GM18858 (cell line): Measurements from ENCODE around the gene RLN1.
"Not testable (repeated sequence)": the region's sequence is repeated elsewhere in the genome, so short reads cannot be mapped to it uniquely, and the experiment has no call there.

ENCODE experiments used
- ATAC-seq: cut with Tn5 transposase; IDR thresholded peaks from one replicate; pipeline ENCODE4 v1.9.1; 2021; ENCODE audit not compliant: unreplicated experiment

Gene RLN1

DNA sequence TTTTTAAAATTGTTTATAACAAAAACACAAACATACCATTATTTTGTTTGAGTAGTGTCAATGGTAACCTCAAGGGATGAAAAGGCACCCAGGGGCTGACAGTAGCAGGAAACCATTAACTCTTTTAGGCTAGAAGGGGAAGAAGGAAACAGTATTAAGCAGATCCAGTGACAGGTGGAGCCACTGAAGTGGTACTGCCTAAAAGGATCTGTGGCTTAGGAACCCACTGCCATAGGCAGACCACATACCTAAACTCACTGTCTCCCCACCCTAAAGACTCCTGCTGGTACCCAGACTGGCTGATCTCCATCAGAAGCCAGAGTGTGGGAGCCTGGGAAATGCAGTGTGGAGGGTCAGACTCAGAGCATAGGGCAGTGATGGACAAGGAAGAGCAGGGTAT lies 13.5 kb downstream of the RLN1 start:
- ATAC-seq, result no peak

DNA sequence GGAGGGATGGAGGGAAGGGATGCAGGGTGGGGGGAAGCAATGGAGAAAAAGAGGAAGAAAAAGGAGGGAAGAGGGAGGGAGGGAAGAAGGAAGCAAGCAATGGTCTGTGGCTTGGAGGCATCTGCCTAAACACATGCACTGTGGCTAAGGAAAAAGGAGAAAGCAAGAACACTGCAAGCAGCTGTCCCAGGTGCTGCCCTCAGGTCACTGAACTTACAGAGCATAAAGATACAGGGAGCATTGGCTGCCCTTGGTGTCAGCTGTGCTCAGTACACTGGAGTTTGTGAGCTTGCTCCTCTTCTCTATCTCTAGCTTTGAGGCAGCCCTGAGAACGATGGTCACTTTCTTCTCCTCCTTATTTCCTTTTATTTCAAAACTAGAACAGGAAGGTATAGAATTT lies 18.1 kb downstream of the RLN1 start:
- not testable (repeated sequence) for ATAC-seq

DNA sequence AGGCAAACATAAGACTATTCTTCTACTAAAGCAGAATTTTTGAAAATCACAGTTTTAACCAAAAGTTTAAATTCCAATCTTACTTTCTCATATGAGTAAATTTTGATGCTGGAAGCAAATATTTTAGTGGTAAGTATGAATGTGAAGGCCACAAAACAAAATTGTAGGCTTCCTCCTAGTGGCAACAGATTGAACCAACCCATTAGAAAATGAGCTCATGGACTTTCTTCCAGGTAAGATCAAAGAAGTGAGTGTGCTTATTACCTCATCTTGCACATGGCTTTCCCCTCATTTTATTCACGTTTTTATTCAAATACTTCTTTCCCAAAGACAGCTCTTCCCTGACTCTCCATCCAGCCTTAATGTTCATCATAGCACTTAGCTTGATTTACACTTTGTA lies 18.6 kb downstream of the RLN1 start:
- no peak for ATAC-seq

DNA sequence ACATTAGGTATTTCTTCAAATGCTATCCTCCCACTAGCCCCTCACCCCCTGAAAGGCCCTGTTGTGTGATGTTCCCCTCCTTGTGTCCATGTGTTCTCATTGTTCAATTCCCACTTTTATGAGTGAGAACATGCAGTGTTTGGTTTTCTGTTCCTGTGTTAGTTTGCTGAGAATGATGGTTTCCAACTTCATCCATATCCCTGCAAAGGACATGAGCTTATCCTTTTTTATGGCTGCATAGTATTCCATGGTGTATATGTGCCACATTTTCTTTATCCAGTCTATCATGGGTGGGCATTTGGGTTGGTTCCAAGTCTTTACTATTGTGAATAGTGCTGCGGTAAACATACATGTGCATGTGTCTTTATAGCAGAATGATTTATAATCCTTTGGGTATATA lies 23.3 kb downstream of the RLN1 start:
- not testable (repeated sequence) for ATAC-seq

DNA sequence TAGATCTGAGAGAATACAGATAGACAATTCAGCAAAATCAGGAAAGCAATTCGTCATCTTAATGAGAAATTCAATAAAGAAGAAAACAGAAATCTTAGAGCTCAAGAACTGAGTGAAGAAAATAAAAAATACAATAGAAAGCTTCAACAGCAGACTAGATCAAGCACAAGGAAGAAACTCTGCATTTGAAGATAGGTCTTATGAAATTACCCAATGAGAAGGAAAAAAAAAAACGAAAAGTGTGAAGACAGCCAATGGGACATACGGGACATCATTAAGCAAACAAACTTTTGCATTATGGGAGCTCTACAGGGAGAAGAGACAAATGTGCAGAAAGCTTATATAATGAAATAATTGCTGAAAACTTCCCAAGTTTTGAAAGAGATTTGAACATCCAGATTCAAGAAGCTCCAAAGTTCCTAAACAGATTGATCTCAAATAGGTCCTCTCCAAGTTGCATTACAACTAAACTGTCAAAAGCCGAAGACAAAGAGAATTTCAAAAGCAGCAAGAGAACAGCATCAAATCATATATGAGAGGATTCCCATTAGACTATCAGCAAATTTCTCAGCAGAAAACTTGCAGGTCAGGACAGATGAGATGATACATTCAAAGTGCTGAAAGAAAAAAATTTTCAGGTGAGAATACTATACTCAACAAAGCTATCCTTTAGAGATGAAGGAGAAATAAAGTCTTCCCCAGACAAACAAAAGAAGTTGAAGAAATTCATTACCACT lies 24.3 kb downstream of the RLN1 start:
- ATAC-seq, result no peak

DNA sequence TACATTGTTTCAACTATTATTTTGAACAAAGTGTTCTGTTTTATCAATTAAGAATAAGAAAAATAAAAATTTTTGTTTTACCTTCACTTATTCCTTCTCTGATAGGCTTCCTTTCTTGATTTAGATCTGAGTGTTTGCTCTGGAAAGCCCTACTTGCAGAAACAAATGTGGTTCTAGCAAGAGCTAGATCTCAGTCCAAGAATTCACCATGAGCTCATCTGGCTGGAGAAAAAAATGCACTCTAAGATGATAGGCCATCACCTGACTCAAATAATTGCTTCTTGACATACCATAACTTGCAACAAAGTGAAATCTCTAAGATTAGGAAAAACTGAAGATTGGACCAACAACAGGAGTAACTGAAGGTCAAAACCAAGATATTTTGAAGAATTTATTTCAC lies 28.8 kb downstream of the RLN1 start:
- ATAC-seq, result no peak

DNA sequence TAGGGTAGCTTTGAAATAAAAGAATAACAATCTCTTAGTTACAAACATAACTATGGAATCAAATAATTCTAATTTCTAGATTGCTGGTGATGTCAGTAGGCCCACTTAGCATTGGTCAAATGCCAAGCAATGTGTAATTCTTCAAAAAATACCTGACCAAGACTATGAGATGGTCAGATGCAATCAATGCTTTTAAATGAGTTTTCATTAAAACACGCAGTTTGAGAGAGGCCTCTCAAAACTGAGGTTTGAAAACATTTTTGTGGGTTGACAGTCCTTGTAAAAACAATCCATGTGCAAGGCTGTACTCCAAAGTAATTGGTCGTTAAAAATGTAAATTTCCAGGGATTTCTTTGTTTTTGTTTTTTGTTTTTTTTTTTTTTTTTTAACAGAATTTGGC lies 33.9 kb downstream of the RLN1 start:
- no peak for ATAC-seq

DNA sequence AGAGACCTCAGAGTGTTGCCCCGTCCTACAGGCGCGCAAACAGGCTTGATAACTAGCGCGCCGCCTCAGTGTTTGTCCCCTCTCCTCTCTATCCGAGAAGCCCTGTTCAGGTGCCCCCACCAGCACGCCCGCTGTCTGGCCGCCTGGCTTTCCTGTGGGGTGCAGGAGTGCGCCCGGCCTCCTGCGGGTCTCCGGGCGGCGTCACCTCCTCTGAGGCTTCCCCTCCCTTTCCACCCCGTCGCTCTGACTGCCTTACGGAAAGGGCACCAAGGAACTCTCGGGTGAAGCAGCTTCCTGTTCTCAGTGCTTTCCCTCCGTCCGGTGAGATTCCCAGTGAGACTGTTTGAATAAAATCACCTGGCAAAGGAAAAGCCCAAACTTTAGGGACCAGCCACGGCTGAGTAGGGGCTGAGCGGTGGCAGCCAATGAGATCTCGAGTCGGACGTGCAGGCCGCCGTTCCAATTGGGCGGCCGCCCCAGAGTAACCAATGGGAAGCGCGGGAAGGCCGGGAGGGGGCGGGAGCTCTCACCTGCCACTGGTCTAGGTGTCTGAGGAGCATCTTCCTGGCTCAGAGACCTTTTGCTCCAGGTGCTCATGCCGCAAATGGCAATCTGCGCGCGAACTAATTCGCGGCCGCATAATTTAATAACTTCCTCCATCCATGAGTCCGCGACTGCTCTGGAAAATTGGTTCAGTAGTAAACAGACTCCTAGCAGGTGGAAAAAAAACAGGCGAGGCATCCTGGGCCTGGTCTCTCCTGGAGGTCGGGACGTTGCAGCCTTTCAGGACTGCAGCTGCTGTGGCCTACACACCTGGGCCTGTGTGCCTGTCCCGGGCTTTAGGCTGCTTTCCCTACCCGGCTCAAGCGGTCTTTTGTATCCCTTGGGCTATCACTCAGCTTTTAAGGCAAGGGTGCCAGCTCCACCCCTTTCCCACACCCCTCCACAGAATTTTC lies 35.6 kb downstream of the RLN1 start, which contains the start of gene RLN2:
Gene RLN2 (minus strand): TSS at position 877 of the 956 bp plus-strand sequence. CDS start 136 bp downstream, at position 741.
- ATAC-seq, result peak; percentile 87

DNA sequence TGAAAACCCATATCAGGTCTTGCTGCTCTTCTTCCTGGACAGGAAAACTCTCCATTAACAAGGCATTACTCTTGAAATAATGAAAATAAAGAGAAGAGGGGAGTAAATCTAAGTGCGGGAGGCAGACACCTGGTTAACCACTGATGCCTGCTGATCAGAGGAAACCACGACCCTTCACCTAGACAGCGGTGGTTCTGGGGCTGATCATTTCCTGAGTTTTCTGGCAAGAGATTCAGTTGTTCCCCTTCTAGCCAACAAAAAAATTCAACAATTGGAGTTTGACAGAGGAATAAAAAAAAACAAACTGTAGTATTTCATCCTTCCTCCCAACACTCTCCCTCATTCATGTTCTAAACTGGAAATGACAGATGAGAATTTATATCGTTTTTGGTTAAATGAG lies 38.1 kb downstream of the RLN1 start:
- no peak for ATAC-seq

DNA sequence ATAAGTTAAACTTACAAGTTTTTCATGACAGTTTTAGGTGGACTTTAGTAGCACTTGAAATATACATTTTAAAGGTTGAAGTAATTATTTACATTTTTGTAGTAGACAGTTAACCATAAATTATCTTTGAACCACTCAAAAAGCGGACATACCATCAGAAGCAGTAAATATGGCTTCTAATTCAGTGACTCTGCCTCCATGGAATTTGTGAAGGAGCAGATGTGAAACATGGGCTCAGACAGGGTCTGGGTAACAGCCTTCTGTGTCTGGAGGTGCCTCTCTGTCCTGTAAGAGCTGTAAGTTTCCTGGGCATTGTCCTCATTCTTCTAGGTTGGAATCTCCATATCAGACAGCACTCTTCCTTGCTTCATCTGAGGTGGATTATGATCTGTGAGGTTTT lies 47.5 kb downstream of the RLN1 start:
- no peak for ATAC-seq

DNA sequence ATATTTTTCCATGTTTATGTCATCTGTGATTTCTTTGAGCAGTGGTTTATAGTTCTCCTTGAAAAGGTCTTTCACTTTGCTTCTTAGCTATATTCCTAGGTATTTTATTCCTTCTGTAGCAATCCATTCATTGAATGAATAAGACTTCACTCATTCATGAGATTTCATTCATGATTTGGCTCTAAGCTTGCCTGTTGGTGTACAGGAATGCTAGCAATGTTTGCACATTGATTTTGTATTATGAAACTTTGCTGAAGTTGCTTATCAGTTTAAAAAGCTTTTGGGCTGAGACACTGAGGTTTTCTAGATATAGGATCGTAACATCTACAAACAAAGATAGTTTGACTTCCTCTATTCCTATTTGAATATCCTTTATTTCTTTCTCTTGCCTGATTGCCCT lies 51.1 kb downstream of the RLN1 start:
- ATAC-seq, result no peak

DNA sequence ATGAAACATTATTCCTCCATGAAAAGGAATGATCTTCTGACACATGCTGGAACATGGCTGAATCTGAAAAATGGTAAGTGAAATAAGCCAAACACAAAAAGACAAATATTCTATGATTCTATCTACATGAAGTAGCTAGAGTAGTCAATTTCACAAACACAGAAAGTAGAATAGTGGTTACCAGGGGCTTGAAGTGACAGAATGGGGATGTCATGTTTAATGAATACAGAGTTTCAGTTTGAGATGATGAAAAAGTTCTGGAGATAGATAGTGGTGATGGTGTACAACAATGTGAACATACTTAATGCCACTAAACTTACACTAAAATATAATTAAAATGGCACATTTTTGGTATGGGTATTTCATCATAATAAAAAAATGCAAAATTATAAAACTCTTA lies 53.4 kb downstream of the RLN1 start:
- ATAC-seq, result no peak
